ENCODE results near the gene CDC73.

Gene CDC73

GRCh38 chr1:193121616-193122593 lies at the start of gene CDC73:
CDC73 (plus strand) TSS chr1:193122031; CDS start chr1:193122201, 170 bp downstream.
- peak; percentile 96 for TF ChIP-seq POLR2A (IDR thresholded peaks at IDR 0.05; ENCODE audit: low read depth, low read length)
- FAIRE-seq (peak; percentile 88), DNase-seq (ENCODE audit: insufficient read length, low spot score) (peak; percentile 73)

- FAIRE-seq (no peak), DNase-seq (ENCODE audit: insufficient read length, low spot score) (no peak)
- no peak for TF ChIP-seq POLR2A (IDR thresholded peaks at IDR 0.05; ENCODE audit: low read depth, low read length)
Measured at GRCh38 chr1:193077991-193078390, 43.8 kb upstream of the CDC73 start.

- no peak for FAIRE-seq
- no peak for DNase-seq (ENCODE audit: insufficient read length, low spot score)
- TF ChIP-seq POLR2A (IDR thresholded peaks at IDR 0.05; ENCODE audit: low read depth, low read length): no peak
Measured at GRCh38 chr1:193079187-193079586, 42.6 kb upstream of the CDC73 start.

- DNase-seq (ENCODE audit: insufficient read length, low spot score): no peak
- TF ChIP-seq POLR2A (IDR thresholded peaks at IDR 0.05; ENCODE audit: low read depth, low read length): no peak
- no peak for FAIRE-seq
Measured at GRCh38 chr1:193083365-193084088, 38.3 kb upstream of the CDC73 start.

- no peak for DNase-seq (ENCODE audit: insufficient read length, low spot score)
- no peak for FAIRE-seq
- TF ChIP-seq POLR2A (IDR thresholded peaks at IDR 0.05; ENCODE audit: low read depth, low read length): no peak
Measured at GRCh38 chr1:193085263-193085662, 36.6 kb upstream of the CDC73 start.

GRCh38 chr1:193086342-193086741 lies 35.5 kb upstream of the CDC73 start:
- TF ChIP-seq POLR2A (IDR thresholded peaks at IDR 0.05; ENCODE audit: low read depth, low read length): no peak
- no peak for FAIRE-seq
- no peak for DNase-seq (ENCODE audit: insufficient read length, low spot score)

- DNase-seq (ENCODE audit: insufficient read length, low spot score) (no peak), FAIRE-seq (no peak)
- no peak for TF ChIP-seq POLR2A (IDR thresholded peaks at IDR 0.05; ENCODE audit: low read depth, low read length)
Measured at GRCh38 chr1:193087893-193088292, 33.9 kb upstream of the CDC73 start.

- FAIRE-seq (no peak), DNase-seq (ENCODE audit: insufficient read length, low spot score) (no peak)
- TF ChIP-seq POLR2A (IDR thresholded peaks at IDR 0.05; ENCODE audit: low read depth, low read length): no peak
Measured at GRCh38 chr1:193090865-193091264, 31.0 kb upstream of the CDC73 start.

GRCh38 chr1:193094112-193094511 lies 27.7 kb upstream of the CDC73 start:
- no peak for TF ChIP-seq POLR2A (IDR thresholded peaks at IDR 0.05; ENCODE audit: low read depth, low read length)
- DNase-seq (ENCODE audit: insufficient read length, low spot score) (no peak), FAIRE-seq (no peak)

- TF ChIP-seq POLR2A (IDR thresholded peaks at IDR 0.05; ENCODE audit: low read depth, low read length): no peak
- FAIRE-seq: no peak
- DNase-seq (ENCODE audit: insufficient read length, low spot score): no peak
Measured at GRCh38 chr1:193102662-193103061, 19.2 kb upstream of the CDC73 start.

GRCh38 chr1:193103759-193104501 lies 17.9 kb upstream of the CDC73 start:
- DNase-seq (ENCODE audit: insufficient read length, low spot score) (no peak), FAIRE-seq (no peak)
- TF ChIP-seq POLR2A (IDR thresholded peaks at IDR 0.05; ENCODE audit: low read depth, low read length): no peak

- no peak for FAIRE-seq
- TF ChIP-seq POLR2A (IDR thresholded peaks at IDR 0.05; ENCODE audit: low read depth, low read length): no peak; the same call in 1 of the 2 replicates
- peak; percentile 26 for DNase-seq (ENCODE audit: insufficient read length, low spot score)
Measured at GRCh38 chr1:193104502-193104906, 17.3 kb upstream of the CDC73 start.

GRCh38 chr1:193104907-193105820 lies 16.7 kb upstream of the CDC73 start, which contains the start of gene GLRX2:
GLRX2 (minus strand) TSS chr1:193105414; CDS start chr1:193105382, 32 bp downstream.
- FAIRE-seq: no peak
- TF ChIP-seq POLR2A (IDR thresholded peaks at IDR 0.05; ENCODE audit: low read depth, low read length): peak; percentile 94

More at GRCh38 chr1:193104907-193105820, 16.7 kb upstream of the CDC73 start, which contains the start of gene GLRX2:
- DNase-seq (ENCODE audit: insufficient read length, low spot score): peak; percentile 80
